Gastrocnemius medialis (tissue), 4 donors: ENCODE measurements around the gene CDH8. TPM values are rescaled to one million over a fixed set of nuclear protein-coding genes. Genes with fewer than 3 reads are reported as not detected.
"Not testable (repeated sequence)": the region's sequence is repeated elsewhere in the genome, so short reads cannot be mapped to it uniquely, and the experiment has no call there.

Experiments used
- ATAC-seq, 2 donors: fragments of 150-250 bp; one replicate each; pipeline ENCODE4 v1.9.1; 2016
- DNase-seq, 2 donors: peaks; one replicate each; pipeline ENCODE4 v3.0.0-alpha.2; 2019
- H3K27ac ChIP-seq, 4 donors: fragments of 200-600 bp; sonication (generic); 1 replicate in 1 of 4; 2 replicates in 3 of 4; pipeline ENCODE4 v1.5.1; 2016 to 2018; ENCODE audit warnings: mild to moderate bottlenecking in 2 of 4, moderate library complexity in 1 of 4
- H3K27me3 ChIP-seq, 3 donors: fragments of 200-600 bp; sonication (generic) in 2 of 3; 1 replicate in 1 of 3; 2 replicates in 2 of 3; pipeline versions ENCODE4 v1.5.1 to v1.6.0; 2016 to 2019; ENCODE audit warnings: mild to moderate bottlenecking in 1 of 3, moderate library complexity in 1 of 3
- H3K36me3 ChIP-seq, 2 donors: fragments of 200-600 bp; sonication (generic) in 1 of 2; one replicate each; pipeline ENCODE4 v1.5.1; 2017 to 2018
- H3K4me1 ChIP-seq, 2 donors: fragments of 200-600 bp; sonication (generic) in 1 of 2; one replicate each; pipeline ENCODE4 v1.5.1; 2016 to 2017; ENCODE audit warnings: mild to moderate bottlenecking in 2 of 2
- H3K4me3 ChIP-seq, 4 donors: fragments of 200-600 bp; sonication (generic) in 3 of 4; 1 replicate in 1 of 4; 2 replicates in 3 of 4; pipeline ENCODE4 v1.5.1; 2016 to 2019; ENCODE audit warnings: mild to moderate bottlenecking in 2 of 4
- H3K9me3 ChIP-seq, 3 donors: fragments of 200-600 bp; sonication (generic) in 2 of 3; 1 replicate in 1 of 3; 2 replicates in 2 of 3; pipeline ENCODE4 v1.5.1; 2016 to 2019
- POLR2A ChIP-seq, 2 donors: fragments of 450-650 bp; IDR thresholded peaks; one replicate each; pipeline ENCODE4 v1.6.1; 2017; ENCODE audit warnings: antibody characterized with exemption in 2 of 2, mild to moderate bottlenecking in 2 of 2, moderate library complexity in 2 of 2
- in situ Hi-C, 4 donors: fragments of 200-750 bp; cut with MboI; loops; one replicate each; pipeline versions ENCODE4 v1.15.0 to v1.8.0; 2017; ENCODE audit warnings: low sequenced_read_pairs in 4 of 4
- intact Hi-C: fragments of 100-400 bp; cut with DNase I; formaldehyde crosslinking; loops from one replicate; pipeline ENCODE4 v1.15.1; 2023; ENCODE audit warnings: low total_unique reads
- total RNA-seq, 4 donors: library from RNA; depleted of rRNA; stranded (reverse); fragments of >200 nt; gene quantifications; one replicate each; pipeline versions ENCODE4 v1.1.0 to v1.2.3, GENCODE V29; 2016
- TF ChIP-seq, protein P1 (sequence below), 5 experiments: fragments of 450-650 bp in 3 of 5; fragments of 200-600 bp in 2 of 5; sonication (generic) in 2 of 5; IDR thresholded peaks in 4 of 5; conservative IDR thresholded peaks in 1 of 5; 1 replicate in 4 of 5; 2 replicates in 1 of 5; pipeline ENCODE4 v1.5.1; 2016 to 2019; ENCODE audit warnings: antibody characterized with exemption in 5 of 5, mild to moderate bottlenecking in 3 of 5, moderate library complexity in 3 of 5

The CDH8 gene
- total RNA-seq, 4 donors from 2014 or later, result 0.04 to 0.20 (median 0.17) TPM; not detected in 1

- intact Hi-C loops (no loop called here), in situ Hi-C loops (no loop called here)
- H3K27me3 ChIP-seq, result no peaks in the 10 kb centered on the region
- no peak overlapping the region for H3K4me3 ChIP-seq
- TF ChIP-seq POLR2A (IDR thresholded peaks at IDR 0.05), result no peak
- TF ChIP-seq, protein P1, sequence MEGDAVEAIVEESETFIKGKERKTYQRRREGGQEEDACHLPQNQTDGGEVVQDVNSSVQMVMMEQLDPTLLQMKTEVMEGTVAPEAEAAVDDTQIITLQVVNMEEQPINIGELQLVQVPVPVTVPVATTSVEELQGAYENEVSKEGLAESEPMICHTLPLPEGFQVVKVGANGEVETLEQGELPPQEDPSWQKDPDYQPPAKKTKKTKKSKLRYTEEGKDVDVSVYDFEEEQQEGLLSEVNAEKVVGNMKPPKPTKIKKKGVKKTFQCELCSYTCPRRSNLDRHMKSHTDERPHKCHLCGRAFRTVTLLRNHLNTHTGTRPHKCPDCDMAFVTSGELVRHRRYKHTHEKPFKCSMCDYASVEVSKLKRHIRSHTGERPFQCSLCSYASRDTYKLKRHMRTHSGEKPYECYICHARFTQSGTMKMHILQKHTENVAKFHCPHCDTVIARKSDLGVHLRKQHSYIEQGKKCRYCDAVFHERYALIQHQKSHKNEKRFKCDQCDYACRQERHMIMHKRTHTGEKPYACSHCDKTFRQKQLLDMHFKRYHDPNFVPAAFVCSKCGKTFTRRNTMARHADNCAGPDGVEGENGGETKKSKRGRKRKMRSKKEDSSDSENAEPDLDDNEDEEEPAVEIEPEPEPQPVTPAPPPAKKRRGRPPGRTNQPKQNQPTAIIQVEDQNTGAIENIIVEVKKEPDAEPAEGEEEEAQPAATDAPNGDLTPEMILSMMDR (IDR thresholded peaks at IDR 0.05 in 4 of 5, conservative IDR thresholded peaks at IDR 0.05 in 1 of 5), result no peak
- no peak overlapping the region for H3K27ac ChIP-seq
- ATAC-seq (no peak), DNase-seq (no peak)
- H3K36me3 ChIP-seq, result no peaks in the 10 kb centered on the region
- no peaks in the 10 kb centered on the region for H3K9me3 ChIP-seq
- H3K4me1 ChIP-seq, result no peaks in the 10 kb centered on the region
Observed at GRCh38 chr16:61791464-61791863, 244.8 kb downstream of the CDH8 start.

DNA sequence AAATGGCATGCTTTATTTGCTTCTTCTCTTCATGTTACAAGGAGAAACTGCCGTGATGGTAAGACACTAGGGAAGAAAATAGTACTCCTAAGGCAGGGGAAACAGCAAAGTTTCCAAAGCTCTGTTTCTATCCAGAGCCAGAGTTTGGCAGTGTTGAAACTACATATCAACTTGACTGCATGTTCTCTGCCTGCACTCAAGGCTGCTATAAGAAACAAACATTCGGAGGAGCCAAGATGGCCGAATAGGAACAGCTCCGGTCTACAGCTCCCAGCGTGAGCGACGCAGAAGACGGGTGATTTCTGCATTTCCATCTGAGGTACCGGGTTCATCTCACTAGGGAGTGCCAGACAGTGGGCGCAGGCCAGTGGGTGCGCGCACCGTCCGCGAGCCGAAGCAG lies 254.4 kb downstream of the CDH8 start:
- H3K4me3 ChIP-seq, H3K4me1 ChIP-seq, ATAC-seq, H3K27me3 ChIP-seq, H3K9me3 ChIP-seq, in situ Hi-C loops, DNase-seq, H3K36me3 ChIP-seq, intact Hi-C loops, H3K27ac ChIP-seq: not testable (repeated sequence)

DNA sequence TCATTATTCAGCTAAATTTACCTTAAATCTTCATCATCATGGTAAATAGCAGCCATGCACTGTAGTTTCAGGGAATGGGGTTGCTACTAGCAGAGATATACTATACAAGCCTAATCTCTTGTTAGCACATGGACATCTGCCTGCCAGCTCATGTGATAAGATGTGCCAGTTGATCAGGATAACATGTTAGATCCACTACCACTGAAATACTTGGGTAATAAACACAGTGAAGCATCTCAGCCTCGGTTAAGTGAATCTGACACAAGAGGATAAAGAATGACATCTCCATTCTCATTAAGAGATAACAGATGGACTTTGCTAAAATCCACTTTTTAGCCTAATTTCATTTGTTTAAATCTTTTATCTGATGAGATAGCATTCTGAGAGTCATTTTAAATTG lies 256.1 kb downstream of the CDH8 start:
- no peaks in the 10 kb centered on the region for H3K36me3 ChIP-seq
- ATAC-seq (no peak), DNase-seq (no peak)
- H3K27me3 ChIP-seq, result no peaks in the 10 kb centered on the region
- no peaks in the 10 kb centered on the region for H3K9me3 ChIP-seq
- no peaks in the 10 kb centered on the region for H3K4me1 ChIP-seq
- H3K4me3 ChIP-seq, result no peak overlapping the region
- no peak overlapping the region for H3K27ac ChIP-seq
- in situ Hi-C loops (no loop called here), intact Hi-C loops (no loop called here)
- no peak for TF ChIP-seq POLR2A (IDR thresholded peaks at IDR 0.05)
- TF ChIP-seq, protein P1 (IDR thresholded peaks at IDR 0.05 in 4 of 5, conservative IDR thresholded peaks at IDR 0.05 in 1 of 5), result no peak

- Histone ChIP-seq H3K36me3 (no peaks in the 10 kb centered on the region), H3K4me1 (no peaks in the 10 kb centered on the region), H3K27me3 (no peaks in the 10 kb centered on the region), H3K4me3 (no peak overlapping the region), H3K9me3 (no peaks in the 10 kb centered on the region), H3K27ac (no peak overlapping the region)
- DNase-seq, result no peak
- in situ Hi-C loops (no loop called here), intact Hi-C loops (no loop called here)
- ATAC-seq, result no peak
- TF ChIP-seq, protein P1 (IDR thresholded peaks at IDR 0.05 in 4 of 5, conservative IDR thresholded peaks at IDR 0.05 in 1 of 5), result no peak
- no peak for TF ChIP-seq POLR2A (IDR thresholded peaks at IDR 0.05)
Observed at GRCh38 chr16:61770301-61770700, 265.9 kb downstream of the CDH8 start.

DNA sequence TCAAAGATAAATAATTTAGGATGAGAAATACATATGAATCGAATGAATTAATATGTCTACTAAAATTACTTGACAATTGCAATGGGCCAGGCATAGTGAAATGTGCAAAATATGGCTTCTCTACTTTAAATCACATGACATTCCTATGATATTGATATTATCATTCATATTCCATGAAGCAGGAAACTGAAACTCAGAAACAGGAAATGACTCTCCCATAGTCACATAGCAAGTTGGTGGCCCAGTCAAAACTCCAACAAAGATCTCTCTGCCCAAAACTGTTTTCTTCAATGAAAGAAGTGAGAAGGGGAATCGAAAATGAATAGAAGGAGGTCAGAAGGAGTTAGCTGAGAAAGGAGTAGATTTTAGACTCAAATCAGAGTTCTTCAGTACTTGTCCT lies 272.2 kb downstream of the CDH8 start:
- TF ChIP-seq, protein P1 (IDR thresholded peaks at IDR 0.05 in 4 of 5, conservative IDR thresholded peaks at IDR 0.05 in 1 of 5), result no peak
- TF ChIP-seq POLR2A (IDR thresholded peaks at IDR 0.05), result no peak
- no peak for DNase-seq
- in situ Hi-C loops, result no loop called here

More for the DNA sequence above, 272.2 kb downstream of the CDH8 start:
- no peak for ATAC-seq
- H3K36me3 ChIP-seq, result no peaks in the 10 kb centered on the region
- no peaks in the 10 kb centered on the region for H3K9me3 ChIP-seq
- H3K4me3 ChIP-seq, result no peak overlapping the region
- intact Hi-C loops, result no loop called here
- H3K4me1 ChIP-seq, result no peaks in the 10 kb centered on the region
- H3K27ac ChIP-seq, result no peak overlapping the region
- H3K27me3 ChIP-seq, result no peaks in the 10 kb centered on the region
